GM12878 (cell line): ENCODE results near the gene SEC31A. TPM values are rescaled to one million over a fixed set of nuclear protein-coding genes. Genes with fewer than 3 reads are reported as not detected.

ENCODE experiments used
- ATAC-seq: fragments of 200-7000 bp; cut with Tn5 transposase; 3 replicates; pipeline ENCODE4 v1.9.1; 2020; ENCODE audit warnings: mild to moderate bottlenecking, moderate library complexity
- BruUV-seq: library from RNA; stranded (reverse); fragments of 400-500 nt; replicated peaks from 2 replicates; lab custom pipeline; 2021; lab: Mats Ljungman, UMichigan
- CTCF ChIA-PET: fragments of 300-600 bp; sonication (Branson Sonifier 250); formaldehyde crosslinking; extraction: SDS; loops from one replicate; lab custom pipeline; 2021; ENCODE audit warnings: inconsistent platforms; lab: Yijun Ruan, JAX
- POLR2A ChIA-PET: fragments of 350-600 bp; formaldehyde crosslinking; extraction: SDS; loops from one replicate; lab custom pipeline; 2021; ENCODE audit warnings: inconsistent platforms; lab: Charles Lee
- RAD21 ChIA-PET: fragments of 300-600 bp; sonication (Branson Sonifier 250); formaldehyde crosslinking; loops from one replicate; lab custom pipeline; 2023; ENCODE audit warnings: antibody characterized with exemption; ENCODE audit not compliant: unreplicated experiment; lab: Charles Lee
- SMC1A ChIA-PET: fragments of 300-600 bp; sonication (Branson Sonifier 250); formaldehyde crosslinking; loops from one replicate; lab custom pipeline; 2023; ENCODE audit not compliant: unreplicated experiment, uncharacterized antibody; lab: Charles Lee
- DNase-seq: peaks from one replicate; pipeline ENCODE4 v3.0.0-alpha.2; 2011; ENCODE audit warnings: low read depth, low spot score
- FAIRE-seq: peaks from 3 replicates; lab custom pipeline; 2011; peaks lifted over from hg19 to GRCh38; lab: Jason Lieb, UNC
- H2AFZ ChIP-seq: 2 replicates; pipeline ENCODE4 v1.6.0; 2011; ENCODE audit warnings: low read depth, low read length, control low read depth; ENCODE audit not compliant: control insufficient read depth
- H3K27ac ChIP-seq: 2 replicates; pipeline ENCODE4 v1.5.1; 2011; ENCODE audit warnings: control low read depth; ENCODE audit not compliant: control insufficient read depth, insufficient read depth
- H3K27me3 ChIP-seq, 2 experiments: replicated peaks in 1 of 2; 2 replicates each; pipeline versions ENCODE4 v1.6.0 to v1.6.1; 2011; ENCODE audit warnings: low read length in 1 of 2; ENCODE audit not compliant: control insufficient read depth in 2 of 2, insufficient read depth in 2 of 2
- H3K36me3 ChIP-seq, 2 experiments: 2 replicates each; pipeline ENCODE4 v1.5.1; 2011; ENCODE audit warnings: low read length in 1 of 2; ENCODE audit not compliant: control insufficient read depth in 2 of 2, insufficient read depth in 2 of 2
- H3K4me1 ChIP-seq: 2 replicates; pipeline ENCODE4 v1.6.1; 2011; ENCODE audit warnings: mild to moderate bottlenecking, low read length, moderate library complexity, mixed read lengths; ENCODE audit not compliant: control insufficient read depth, insufficient read depth
- H3K4me2 ChIP-seq: 2 replicates; pipeline ENCODE4 v1.6.0; 2011; ENCODE audit warnings: control low read depth; ENCODE audit not compliant: control insufficient read depth, insufficient read depth
- H3K4me3 ChIP-seq: fragments of 200-600 bp; sonication (generic); 2 replicates; pipeline ENCODE4 v1.5.1; 2016
- H3K79me2 ChIP-seq: 2 replicates; pipeline ENCODE4 v1.6.0; 2011; ENCODE audit warnings: low read length; ENCODE audit not compliant: control insufficient read depth, insufficient read depth
- H3K9ac ChIP-seq: 2 replicates; pipeline ENCODE4 v1.8.0; 2011; ENCODE audit warnings: low read length, control low read depth, mixed read lengths; ENCODE audit not compliant: control insufficient read depth, insufficient read depth
- H3K9me3 ChIP-seq: replicated peaks from 3 replicates; pipeline ENCODE4 v1.5.1; 2011; ENCODE audit warnings: mild to moderate bottlenecking, low read length; ENCODE audit not compliant: control insufficient read depth, insufficient read depth
- H4K20me1 ChIP-seq: 2 replicates; pipeline ENCODE4 v1.6.0; 2011; ENCODE audit not compliant: control insufficient read depth, insufficient read depth
- CEBPZ ChIP-seq: fragments of 150-350 bp; IDR thresholded peaks from 2 replicates; pipeline ENCODE4 v1.6.1; 2016; ENCODE audit warnings: low read depth, low read length
- E2F8 ChIP-seq: fragments of 450-650 bp; IDR thresholded peaks from 2 replicates; pipeline ENCODE4 v1.6.1; 2018; ENCODE audit warnings: mild to moderate bottlenecking, low read depth, moderate library complexity; ENCODE audit not compliant: partially characterized antibody
- ESRRA ChIP-seq: IDR thresholded peaks from 2 replicates; pipeline ENCODE4 v1.6.1; 2012; ENCODE audit warnings: mild to moderate bottlenecking, low read length, improper control_type of control experiment
- EZH2 ChIP-seq: IDR thresholded peaks from 2 replicates; pipeline ENCODE4 v1.6.1; 2012; ENCODE audit warnings: low read depth, mild to moderate bottlenecking, control low read depth, inconsistent platforms, low read length, borderline replicate concordance; ENCODE audit not compliant: control insufficient read depth
- HSF1 ChIP-seq: fragments of 150-350 bp; IDR thresholded peaks from 2 replicates; pipeline ENCODE4 v1.6.1; 2014; ENCODE audit warnings: mild to moderate bottlenecking, low read depth, low read length
- NRF1 ChIP-seq: conservative IDR thresholded peaks from 2 replicates; pipeline ENCODE4 v1.6.1; 2011; ENCODE audit warnings: mild to moderate bottlenecking, low read depth, low read length, improper control_type of control experiment
- PAX8 ChIP-seq: fragments of 450-650 bp; IDR thresholded peaks from 2 replicates; pipeline ENCODE4 v1.6.1; 2017; ENCODE audit warnings: mild to moderate bottlenecking, moderate library complexity
- POU2F2 ChIP-seq: IDR thresholded peaks from 3 replicates; pipeline ENCODE4 v1.6.1; 2011; ENCODE audit warnings: low read depth, mild to moderate bottlenecking, low read length, borderline replicate concordance
- SIX5 ChIP-seq: IDR thresholded peaks from 2 replicates; pipeline ENCODE4 v1.6.1; 2011; ENCODE audit warnings: mild to moderate bottlenecking, low read depth, low read length, moderate library complexity; ENCODE audit not compliant: severe bottlenecking
- SKIL ChIP-seq: fragments of 450-650 bp; IDR thresholded peaks from 2 replicates; pipeline ENCODE4 v1.6.1; 2017; ENCODE audit warnings: mild to moderate bottlenecking, low read depth, inconsistent platforms; ENCODE audit not compliant: poor library complexity, severe bottlenecking
- SREBF1 ChIP-seq: IDR thresholded peaks from 2 replicates; pipeline ENCODE4 v1.6.1; 2012; ENCODE audit warnings: mild to moderate bottlenecking, low read length
- SUPT20H ChIP-seq: IDR thresholded peaks from 2 replicates; pipeline ENCODE4 v1.6.1; 2011; ENCODE audit warnings: low read depth, mild to moderate bottlenecking, low read length, moderate library complexity, borderline replicate concordance; ENCODE audit not compliant: control insufficient read depth
- TARDBP ChIP-seq: IDR thresholded peaks from 2 replicates; pipeline ENCODE4 v1.6.1; 2016; ENCODE audit warnings: borderline replicate concordance
- WGBS: methylation state at CpG from one replicate; pipeline ENCODE4 v1.1.6; 2016; ENCODE audit warnings: low lambda C conversion rate; ENCODE audit not compliant: insufficient replicate concordance, insufficient coverage; ENCODE audit errors: missing lambda C conversion rate; 5-methylcytosine and 5-hydroxymethylcytosine counted together
- in situ Hi-C: fragments of 300-500 bp; cut with MboI; formaldehyde crosslinking; loops from 9 replicates; pipeline ENCODE4 v1.14.3; 2018; ENCODE audit warnings: mixed read lengths
- intact Hi-C: fragments of 100-400 bp; cut with micrococcal nuclease; formaldehyde crosslinking; loops from one replicate; pipeline ENCODE4 v1.14.2; 2022; ENCODE audit not compliant: unreplicated experiment
- polyA plus RNA-seq, 11 experiments: library from polyadenylated mRNA; depleted of rRNA in 4 of 11; unstranded in 6 of 11; stranded (reverse) in 5 of 11; fragments of >200 nt; fragmentation: Nextera tagmentation in 4 of 11; fragmentation: Illumina TruSeq in 1 of 11; extraction: Ambion mirVana in 4 of 11; extraction: Trizol in 1 of 11; gene quantifications; 1 replicate in 1 of 11; 2 replicates in 10 of 11; pipeline versions ENCODE4 v1.2.1 to v1.2.3, GENCODE V29; 2011 to 2016; ENCODE audit warnings: inconsistent platforms in 2 of 11, missing spikeins in 2 of 11, low read depth in 1 of 11
- total RNA-seq, 4 experiments: library from RNA; depleted of rRNA in 3 of 4; stranded (reverse); fragments of >200 nt in 3 of 4; fragmentation: Illumina TruSeq in 1 of 4; extraction: Trizol in 1 of 4; gene quantifications; 2 replicates each; pipeline versions ENCODE4 v1.2.1 to v1.2.3, GENCODE V29; 2013 to 2021

The SEC31A gene
- total and polyA plus RNA-seq, 10 of the 15 experiments (the other 5 are each of a cell fraction or from before 2014, with no cell fraction given) = 74.6 to 171 (median 129) TPM

- no peak overlapping the region for H3K4me2 ChIP-seq
- no peak for DNase-seq
- in situ Hi-C loops (no loop called here), intact Hi-C loops (no loop called here)
- H3K27ac ChIP-seq = no peak overlapping the region
- H3K27me3 ChIP-seq = no peaks in the 10 kb centered on the region
- no peak for ATAC-seq
- ChIA-PET RAD21 (no interaction called here), CTCF (no interaction called here), SMC1A (no interaction called here), POLR2A (no interaction called here)
- no TSS peak for BruUV-seq
- 54% methylated on average over 1 of the region's 1 CpG for WGBS
- H3K9me3 ChIP-seq = no peaks in the 10 kb centered on the region
- H3K36me3 ChIP-seq = peaks cover 0 to 2% of the 10 kb centered on the region in 2 experiments; a peak in 1 of 4 replicates
- no peaks in the 10 kb centered on the region for H3K79me2 ChIP-seq
- no peak overlapping the region for H3K4me3 ChIP-seq
- no peaks in the 10 kb centered on the region for H4K20me1 ChIP-seq
- H3K4me1 ChIP-seq = no peaks in the 10 kb centered on the region
- no peak for FAIRE-seq
- no peak overlapping the region for H3K9ac ChIP-seq
- no peak overlapping the region for H2AFZ ChIP-seq
- TF ChIP-seq ESRRA = no peak
- no peak for TF ChIP-seq TARDBP
- TF ChIP-seq SIX5 = no peak
- TF ChIP-seq E2F8 = no peak
- no peak for TF ChIP-seq POU2F2
- TF ChIP-seq SREBF1 = no peak
- no peak for TF ChIP-seq SKIL
- TF ChIP-seq HSF1 = no peak
- no peak for TF ChIP-seq SUPT20H
- TF ChIP-seq CEBPZ = no peak
- TF ChIP-seq EZH2 = no peak
- no peak for TF ChIP-seq PAX8
- no peak for TF ChIP-seq NRF1
Measured at GRCh38 chr4:82814034-82814433, 76.9 kb downstream of the SEC31A start.
